Right lobe of liver (tissue), 6 donors: ENCODE measurements around the gene APOBR. TPM values are rescaled to one million over a fixed set of nuclear protein-coding genes. Genes with fewer than 3 reads are reported as not detected.

Experiments used
- ATAC-seq, 4 donors: fragments of 200-7000 bp; cut with Tn5 transposase; one replicate each; pipeline ENCODE4 v1.9.1; 2020; ENCODE audit warnings: mild to moderate bottlenecking in 4 of 4, moderate library complexity in 4 of 4
- DNase-seq, 3 donors: peaks; one replicate each; pipeline ENCODE4 v3.0.0-alpha.2; 2020
- H3K27ac ChIP-seq, 3 donors: fragments of 200-600 bp; one replicate each; pipeline ENCODE4 v1.8.0; 2022
- H3K27me3 ChIP-seq, 2 donors: fragments of 200-600 bp; one replicate each; pipeline ENCODE4 v1.8.0; 2022
- H3K36me3 ChIP-seq, 4 donors: fragments of 200-600 bp; sonication (generic) in 1 of 4; one replicate each; pipeline versions ENCODE4 v1.5.1 to v1.8.0; 2017 to 2022; ENCODE audit warnings: control low read depth in 1 of 4
- H3K4me1 ChIP-seq, 4 donors: fragments of 200-600 bp; sonication (generic) in 1 of 4; one replicate each; pipeline versions ENCODE4 v1.5.1 to v1.8.0; 2017 to 2022; ENCODE audit warnings: control low read depth in 1 of 4
- H3K4me3 ChIP-seq, 3 donors: fragments of 200-600 bp; one replicate each; pipeline ENCODE4 v1.8.0; 2022
- H3K9me3 ChIP-seq, 4 donors: fragments of 200-600 bp; sonication (generic) in 1 of 4; one replicate each; pipeline versions ENCODE4 v1.5.1 to v1.8.0; 2017 to 2022; ENCODE audit warnings: control low read depth in 1 of 4
- POLR2A ChIP-seq: fragments of 450-650 bp; IDR thresholded peaks from one replicate; pipeline ENCODE4 v1.6.1; 2017; ENCODE audit warnings: antibody characterized with exemption, mild to moderate bottlenecking
- WGBS: methylation state at CpG from one replicate; pipeline ENCODE4 v1.1.6; 2018; ENCODE audit warnings: low coverage, low lambda C conversion rate; ENCODE audit not compliant: insufficient coverage; ENCODE audit errors: missing lambda C conversion rate; 5-methylcytosine and 5-hydroxymethylcytosine counted together
- intact Hi-C, 2 donors: fragments of 100-400 bp; cut with DNase I; formaldehyde crosslinking; loops; one replicate each; pipeline versions ENCODE4 v1.11.2 to v1.14.1; 2022
- total RNA-seq, 6 experiments: library from RNA; depleted of rRNA in 2 of 6; stranded (reverse); fragments of >200 nt in 2 of 6; fragmentation: NEBNext Ultra II Directional in 3 of 6; extraction: Animal tissue kit (Norgen Biotek cat#: 25700) in 3 of 6; gene quantifications; one replicate each; pipeline versions ENCODE4 v1.1.0 to v1.2.4, GENCODE V29; 2016 to 2023
- TF ChIP-seq, protein P1 (sequence below), 4 donors: fragments of 200-600 bp in 3 of 4; fragments of 450-650 bp in 1 of 4; IDR thresholded peaks; one replicate each; pipeline versions ENCODE4 v1.5.1 to v1.8.0; 2016 to 2022; ENCODE audit warnings: antibody characterized with exemption in 4 of 4, mild to moderate bottlenecking in 2 of 4
- donor health status: DM: no; HTN: yes; CAD: no.
- donor health status: DM: no; HTN: no; CAD: no.
- donor health status: DM: no; HTN: no; CAD: no.
- donor health status: DM: no; HTN: yes; CAD: no.
- donor health status: DM: no; HTN: yes; CAD: no.

APOBR gene
- total RNA-seq, 6 experiments from 2014 or later, result 0.57 to 2.2 (median 1.5) TPM

DNA sequence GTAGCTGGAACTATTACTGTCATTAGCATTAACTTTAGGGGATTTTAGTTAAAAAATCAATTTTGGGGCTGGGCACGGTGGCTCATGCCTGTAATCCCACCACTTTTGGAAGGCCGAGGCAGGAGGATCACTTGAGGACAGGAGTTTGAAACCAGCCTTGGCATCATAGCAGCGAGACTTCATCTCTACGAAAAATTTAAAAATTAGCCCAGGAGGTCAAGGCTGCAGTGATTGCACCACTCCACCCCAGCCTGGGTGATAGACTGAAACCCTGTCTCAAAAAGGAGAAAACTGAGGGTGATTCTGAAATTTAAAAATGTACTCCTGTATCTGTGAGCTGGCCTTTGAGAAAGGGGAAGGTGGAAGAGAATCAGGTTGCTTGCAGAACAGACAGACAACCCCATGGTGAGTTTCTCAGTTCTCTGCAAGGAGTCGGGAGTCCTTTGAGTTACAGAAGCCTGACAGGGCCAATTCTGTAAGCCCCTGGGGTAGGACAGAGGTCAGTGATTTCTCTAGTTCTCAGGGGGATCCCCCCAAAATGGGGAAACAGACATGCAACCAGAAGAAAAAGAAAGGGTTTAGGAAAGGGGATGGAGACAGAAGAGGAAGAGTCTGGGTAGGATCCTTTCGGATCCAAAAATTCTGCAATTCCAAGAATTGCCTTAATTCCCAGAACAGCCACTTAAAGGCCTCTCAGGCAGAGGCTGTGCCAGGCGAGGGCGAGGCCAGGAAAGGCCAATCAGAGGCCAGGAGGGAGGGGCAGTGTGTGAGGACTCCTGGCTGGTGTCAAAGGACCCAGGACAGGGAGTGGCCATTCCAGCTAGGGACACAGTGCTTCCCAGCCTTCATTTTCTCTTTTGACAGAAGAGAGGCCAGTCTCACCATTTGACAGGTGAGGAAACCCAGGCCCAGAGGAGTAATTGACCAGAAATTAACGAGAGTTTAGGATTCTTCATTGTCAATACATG lies 37.6 kb downstream of the APOBR start:
- peaks cover 0 to 2% (median 0%) of the 10 kb centered on the region in 4 donors for H3K36me3 ChIP-seq
- peak; percentile 85 to 96 (median 95) for DNase-seq
- intact Hi-C loops, result no loop called here
- peak; percentile 64 for TF ChIP-seq POLR2A
- TF ChIP-seq, protein P1, sequence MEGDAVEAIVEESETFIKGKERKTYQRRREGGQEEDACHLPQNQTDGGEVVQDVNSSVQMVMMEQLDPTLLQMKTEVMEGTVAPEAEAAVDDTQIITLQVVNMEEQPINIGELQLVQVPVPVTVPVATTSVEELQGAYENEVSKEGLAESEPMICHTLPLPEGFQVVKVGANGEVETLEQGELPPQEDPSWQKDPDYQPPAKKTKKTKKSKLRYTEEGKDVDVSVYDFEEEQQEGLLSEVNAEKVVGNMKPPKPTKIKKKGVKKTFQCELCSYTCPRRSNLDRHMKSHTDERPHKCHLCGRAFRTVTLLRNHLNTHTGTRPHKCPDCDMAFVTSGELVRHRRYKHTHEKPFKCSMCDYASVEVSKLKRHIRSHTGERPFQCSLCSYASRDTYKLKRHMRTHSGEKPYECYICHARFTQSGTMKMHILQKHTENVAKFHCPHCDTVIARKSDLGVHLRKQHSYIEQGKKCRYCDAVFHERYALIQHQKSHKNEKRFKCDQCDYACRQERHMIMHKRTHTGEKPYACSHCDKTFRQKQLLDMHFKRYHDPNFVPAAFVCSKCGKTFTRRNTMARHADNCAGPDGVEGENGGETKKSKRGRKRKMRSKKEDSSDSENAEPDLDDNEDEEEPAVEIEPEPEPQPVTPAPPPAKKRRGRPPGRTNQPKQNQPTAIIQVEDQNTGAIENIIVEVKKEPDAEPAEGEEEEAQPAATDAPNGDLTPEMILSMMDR (IDR thresholded peaks at IDR 0.05), result no peak
- WGBS, result 18% methylated on average over 9 of the region's 9 CpGs
- H3K4me1 ChIP-seq, result peaks cover 0 to 73% (median 33%) of the 10 kb centered on the region in 4 donors
- no peaks in the 10 kb centered on the region for H3K9me3 ChIP-seq
- no peaks in the 10 kb centered on the region for H3K27me3 ChIP-seq
- peak; percentile 80 to 96 (median 82) for ATAC-seq
- H3K27ac ChIP-seq, result peak overlapping the region; percentile 49 to 88 (median 85)
- H3K4me3 ChIP-seq, result peak overlapping the region in 2 of 3 donors; percentile 9 to 32

- ATAC-seq (peak; percentile 15 to 57 (median 50)), DNase-seq (peak in 1 of 3 donors; percentile 63)
- intact Hi-C loops, result no loop called here
- Histone ChIP-seq H3K27ac (peak overlapping the region; percentile 49 to 88 (median 85)), H3K4me1 (peaks cover 0 to 65% (median 29%) of the 10 kb centered on the region in 4 donors), H3K9me3 (no peaks in the 10 kb centered on the region), H3K4me3 (peak overlapping the region in 2 of 3 donors; percentile 9 to 32), H3K27me3 (no peaks in the 10 kb centered on the region), H3K36me3 (peaks cover 0 to 2% (median 0%) of the 10 kb centered on the region in 4 donors)
- TF ChIP-seq, protein P1 (IDR thresholded peaks at IDR 0.05), result no peak
- no peak for TF ChIP-seq POLR2A
- 52% methylated on average over 3 of the region's 5 CpGs for WGBS
Measured at GRCh38 chr16:28532940-28533647, 38.7 kb downstream of the APOBR start.

DNA sequence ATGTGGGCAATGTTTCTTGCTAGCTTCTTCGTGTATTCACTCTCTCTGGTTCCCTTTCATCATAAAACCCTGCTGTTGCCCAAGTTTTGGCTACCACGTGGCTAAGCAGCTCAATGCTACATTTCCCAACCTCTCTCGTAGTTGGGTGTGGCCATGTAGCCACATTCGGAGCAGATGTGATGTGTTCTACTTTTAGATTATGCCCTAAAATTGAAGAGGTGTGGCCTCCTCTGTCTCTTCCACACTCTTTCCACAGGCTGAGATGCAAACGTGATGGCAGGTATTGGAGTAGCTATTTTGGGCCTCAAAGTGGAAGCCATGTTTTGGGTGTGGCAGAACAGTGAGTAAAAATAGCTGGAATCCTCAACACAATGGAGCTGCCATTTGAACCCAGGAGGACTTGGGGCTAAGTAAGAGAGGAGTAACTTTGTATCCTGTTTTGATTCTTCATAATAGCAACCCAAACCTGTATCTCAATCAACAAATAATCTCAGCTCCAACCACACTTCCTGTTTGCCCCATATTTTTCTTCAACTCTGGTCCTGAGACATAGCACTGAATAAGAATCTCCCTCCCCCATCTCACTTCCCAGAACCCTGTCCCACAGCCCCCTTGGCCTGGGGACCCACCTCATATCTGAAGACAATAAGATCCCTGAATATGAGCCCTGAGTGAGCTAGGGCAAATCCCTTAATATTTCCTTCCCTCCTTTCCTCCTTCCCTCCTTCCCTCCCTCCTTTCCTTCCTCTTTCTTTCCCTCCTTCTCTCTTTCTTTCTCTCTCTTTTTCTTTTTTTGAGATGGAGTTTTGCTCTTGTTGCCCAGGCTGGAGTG lies 40.3 kb downstream of the APOBR start:
- DNase-seq (peak; percentile 63 to 90 (median 65)), ATAC-seq (peak; percentile 29 to 38 (median 32))
- Histone ChIP-seq H3K36me3 (peaks cover 0 to 2% (median 0%) of the 10 kb centered on the region in 4 donors), H3K27ac (peak overlapping the region; percentile 40 to 88 (median 85)), H3K27me3 (no peaks in the 10 kb centered on the region), H3K4me1 (peaks cover 0 to 60% (median 30%) of the 10 kb centered on the region in 4 donors), H3K9me3 (no peaks in the 10 kb centered on the region), H3K4me3 (no peak overlapping the region)
- TF ChIP-seq, protein P1 (IDR thresholded peaks at IDR 0.05), result no peak
- TF ChIP-seq POLR2A, result peak; percentile 17
- WGBS, result 24% methylated on average over 5 of the region's 5 CpGs
- intact Hi-C loops, result no loop called here

- Histone ChIP-seq H3K27me3 (no peaks in the 10 kb centered on the region), H3K9me3 (no peaks in the 10 kb centered on the region), H3K4me1 (peaks cover 0 to 61% (median 25%) of the 10 kb centered on the region in 4 donors), H3K36me3 (peaks cover 0 to 2% (median 0%) of the 10 kb centered on the region in 4 donors), H3K4me3 (peak overlapping the region; percentile 64 to 79 (median 77)), H3K27ac (peak overlapping the region; percentile 92 to 97 (median 94))
- 49% methylated on average over 6 of the region's 6 CpGs for WGBS
- intact Hi-C loops, result no loop called here
- no peak for DNase-seq
- no peak for TF ChIP-seq POLR2A
- TF ChIP-seq, protein P1 (IDR thresholded peaks at IDR 0.05), result no peak
- ATAC-seq, result no peak
Measured at GRCh38 chr16:28537076-28537475, 42.6 kb downstream of the APOBR start.
